Activated naive CD8-positive, alpha-beta T cell treated with anti-CD3 and anti-CD28 coated beads, Interleukin-2, amount 10 ng/mL, durations not matched to agents 7 days and 5 days (primary cell): ENCODE results near the gene AFG3L2. TPM values are rescaled to one million over a fixed set of nuclear protein-coding genes. Genes with fewer than 3 reads are reported as not detected.
"Not testable (repeated sequence)": the region's sequence is repeated elsewhere in the genome, so short reads cannot be mapped to it uniquely, and the experiment has no call there.

Experiments used
- ATAC-seq: fragments of 150-1000 bp; cut with Tn5 transposase; one replicate; pipeline ENCODE4 v1.10.0; 2021; ENCODE audit warnings: low read depth, moderate library complexity
- POLR2A ChIA-PET: fragments of 350-600 bp; sonication (Branson Sonifier 250); formaldehyde crosslinking; loops from one replicate; lab custom pipeline; 2021; ENCODE audit warnings: antibody characterized with exemption; lab: Charles Lee
- DNase-seq: peaks from one replicate; pipeline ENCODE4 v3.0.0; 2021
- H3K27ac Mint-ChIP-seq: one replicate; pipeline ENCODE4 v1.8.0; 2022; ENCODE audit warnings: mild to moderate bottlenecking, mixed read lengths
- H3K27me3 Mint-ChIP-seq: one replicate; pipeline ENCODE4 v1.8.0; 2022; ENCODE audit warnings: mild to moderate bottlenecking, moderate library complexity, mixed read lengths
- H3K36me3 Mint-ChIP-seq: one replicate; pipeline ENCODE4 v1.8.0; 2021; ENCODE audit warnings: mild to moderate bottlenecking, mixed read lengths
- H3K4me1 Mint-ChIP-seq: one replicate; pipeline ENCODE4 v1.8.0; 2021; ENCODE audit warnings: mixed read lengths
- H3K4me3 Mint-ChIP-seq: one replicate; pipeline ENCODE4 v1.8.0; 2022; ENCODE audit warnings: mild to moderate bottlenecking, moderate library complexity, mixed read lengths
- H3K9me3 Mint-ChIP-seq: one replicate; pipeline ENCODE4 v1.8.0; 2021; ENCODE audit warnings: mixed read lengths
- total RNA-seq, 2 experiments: library from RNA; stranded (reverse); gene quantifications; one replicate each; pipeline ENCODE4 v1.2.3, GENCODE V29; 2021

The AFG3L2 gene
- total RNA-seq, result 10 to 100 TPM; 38.3 to 40.3 TPM

GRCh38 chr18:12376754-12377555, at the start of gene AFG3L2:
AFG3L2 (minus strand) TSS chr18:12377227; CDS start chr18:12377082, 145 bp downstream.
- Mint-ChIP-seq H3K4me1 (peaks cover 33% of the 10 kb centered on the region), H3K4me3 (peak within 1 kb of the TSS; percentile 95), H3K9me3 (no peaks in the 10 kb centered on the region), H3K36me3 (peaks cover 13% of the 10 kb centered on the region), H3K27me3 (peaks cover 6% of the 10 kb centered on the region), H3K27ac (peak within 1 kb of the TSS; percentile 89)
- POLR2A ChIA-PET, result interaction anchor here (0.6 to 2.1 kb wide), 21 partner anchors 14 to 760 kb away, joined by 3 to 18 read pairs (median 4); partner anchors contain the start of genes CEP192, CEP76, PRELID3A and PSMG2
- ATAC-seq (peak; percentile 91), DNase-seq (peak; percentile 100)

GRCh38 chr18:12424252-12424651, 47.2 kb upstream of the AFG3L2 start:
- Mint-ChIP-seq H3K27ac (no peak overlapping the region), H3K36me3 (peaks cover 13% of the 10 kb centered on the region), H3K4me3 (no peak overlapping the region), H3K9me3 (no peaks in the 10 kb centered on the region), H3K4me1 (peaks cover 7% of the 10 kb centered on the region), H3K27me3 (no peaks in the 10 kb centered on the region)
- DNase-seq, result no peak
- POLR2A ChIA-PET, result no interaction called here
- no peak for ATAC-seq

GRCh38 chr18:12423820-12424219, 46.8 kb upstream of the AFG3L2 start:
- H3K4me1 Mint-ChIP-seq, result peaks cover 7% of the 10 kb centered on the region
- POLR2A ChIA-PET, result no interaction called here
- H3K27me3 Mint-ChIP-seq, result no peaks in the 10 kb centered on the region
- no peaks in the 10 kb centered on the region for H3K9me3 Mint-ChIP-seq
- DNase-seq (no peak), ATAC-seq (no peak)
- H3K4me3 Mint-ChIP-seq, result no peak overlapping the region
- H3K36me3 Mint-ChIP-seq, result peaks cover 13% of the 10 kb centered on the region
- no peak overlapping the region for H3K27ac Mint-ChIP-seq

- no peak overlapping the region for H3K27ac Mint-ChIP-seq
- H3K36me3 Mint-ChIP-seq, result peaks cover 12% of the 10 kb centered on the region
- H3K27me3 Mint-ChIP-seq, result no peaks in the 10 kb centered on the region
- H3K9me3 Mint-ChIP-seq, result no peaks in the 10 kb centered on the region
- H3K4me1 Mint-ChIP-seq, result peaks cover 10% of the 10 kb centered on the region
- no peak overlapping the region for H3K4me3 Mint-ChIP-seq
- POLR2A ChIA-PET, result no interaction called here
- DNase-seq, result no peak
- ATAC-seq, result no peak
These were observed 46.4 kb upstream of the AFG3L2 start for GRCh38 chr18:12423393-12423792.

- H3K27ac Mint-ChIP-seq, result no peak overlapping the region
- H3K4me1 Mint-ChIP-seq, result peaks cover 10% of the 10 kb centered on the region
- H3K27me3 Mint-ChIP-seq, result no peaks in the 10 kb centered on the region
- POLR2A ChIA-PET, result no interaction called here
- peaks cover 12% of the 10 kb centered on the region for H3K36me3 Mint-ChIP-seq
- ATAC-seq (no peak), DNase-seq (no peak)
- H3K4me3 Mint-ChIP-seq, result no peak overlapping the region
- H3K9me3 Mint-ChIP-seq, result no peaks in the 10 kb centered on the region
These were observed 45.9 kb upstream of the AFG3L2 start for GRCh38 chr18:12422936-12423335.

- POLR2A ChIA-PET, result no interaction called here
- Mint-ChIP-seq H3K27ac (no peak overlapping the region), H3K4me3 (no peak overlapping the region), H3K4me1 (peaks cover 9% of the 10 kb centered on the region), H3K9me3 (no peaks in the 10 kb centered on the region), H3K36me3 (peaks cover 6% of the 10 kb centered on the region), H3K27me3 (no peaks in the 10 kb centered on the region)
- DNase-seq (no peak), ATAC-seq (no peak)
These were observed 44.7 kb upstream of the AFG3L2 start for GRCh38 chr18:12421732-12422131.

GRCh38 chr18:12420821-12421421, 43.9 kb upstream of the AFG3L2 start:
- Mint-ChIP-seq H3K4me3 (peak overlapping the region; percentile 73), H3K4me1 (peaks cover 6% of the 10 kb centered on the region), H3K27me3 (no peaks in the 10 kb centered on the region), H3K9me3 (no peaks in the 10 kb centered on the region), H3K27ac (peak overlapping the region; percentile 51), H3K36me3 (peaks cover 3% of the 10 kb centered on the region)
- no peak for ATAC-seq
- DNase-seq, result no peak
- POLR2A ChIA-PET, result interaction anchor here (0.8 kb wide), 1 partner anchor 44 kb away, joined by 3 read pairs; the partner anchor contains the start of gene AFG3L2

GRCh38 chr18:12417687-12418086, 40.7 kb upstream of the AFG3L2 start:
- Mint-ChIP-seq H3K36me3 (peaks cover 1% of the 10 kb centered on the region), H3K4me1 (peaks cover 6% of the 10 kb centered on the region), H3K9me3 (no peaks in the 10 kb centered on the region), H3K27me3 (no peaks in the 10 kb centered on the region), H3K27ac (no peak overlapping the region), H3K4me3 (no peak overlapping the region)
- ATAC-seq (no peak), DNase-seq (no peak)
- POLR2A ChIA-PET, result no interaction called here

- no peak overlapping the region for H3K27ac Mint-ChIP-seq
- no peaks in the 10 kb centered on the region for H3K9me3 Mint-ChIP-seq
- H3K36me3 Mint-ChIP-seq, result peaks cover 1% of the 10 kb centered on the region
- ATAC-seq (no peak), DNase-seq (no peak)
- POLR2A ChIA-PET, result no interaction called here
- peaks cover 6% of the 10 kb centered on the region for H3K4me1 Mint-ChIP-seq
- H3K4me3 Mint-ChIP-seq, result no peak overlapping the region
- no peaks in the 10 kb centered on the region for H3K27me3 Mint-ChIP-seq
These were observed 39.2 kb upstream of the AFG3L2 start for GRCh38 chr18:12416098-12416729.

- Mint-ChIP-seq H3K4me1 (peaks cover 11% of the 10 kb centered on the region), H3K36me3 (peaks cover 1% of the 10 kb centered on the region), H3K27me3 (peaks cover 8% of the 10 kb centered on the region), H3K27ac (no peak overlapping the region), H3K4me3 (no peak overlapping the region), H3K9me3 (no peaks in the 10 kb centered on the region)
- no peak for DNase-seq
- POLR2A ChIA-PET, result no interaction called here
- no peak for ATAC-seq
These were observed 34.4 kb upstream of the AFG3L2 start for GRCh38 chr18:12411456-12411855.

GRCh38 chr18:12410747-12411146, 33.7 kb upstream of the AFG3L2 start:
- H3K36me3 Mint-ChIP-seq, H3K9me3 Mint-ChIP-seq, DNase-seq, H3K27ac Mint-ChIP-seq, POLR2A ChIA-PET, H3K4me3 Mint-ChIP-seq, ATAC-seq: not testable (repeated sequence)
- Mint-ChIP-seq H3K4me1 (peaks cover 16% of the 10 kb centered on the region), H3K27me3 (peaks cover 15% of the 10 kb centered on the region)

GRCh38 chr18:12410081-12410481, 33.1 kb upstream of the AFG3L2 start:
- DNase-seq (no peak), ATAC-seq (no peak)
- peaks cover 21% of the 10 kb centered on the region for H3K27me3 Mint-ChIP-seq
- H3K9me3 Mint-ChIP-seq, result no peaks in the 10 kb centered on the region
- POLR2A ChIA-PET, result interaction anchor here (1.9 kb wide), 1 partner anchor 33 kb away, joined by 8 read pairs; the partner anchor contains the start of gene AFG3L2
- H3K4me3 Mint-ChIP-seq, result no peak overlapping the region
- H3K4me1 Mint-ChIP-seq, result peaks cover 16% of the 10 kb centered on the region
- no peak overlapping the region for H3K27ac Mint-ChIP-seq
- peaks cover 1% of the 10 kb centered on the region for H3K36me3 Mint-ChIP-seq

GRCh38 chr18:12409469-12409868, 32.4 kb upstream of the AFG3L2 start:
- Mint-ChIP-seq H3K4me1 (peaks cover 16% of the 10 kb centered on the region), H3K27me3 (peaks cover 27% of the 10 kb centered on the region), H3K36me3 (peaks cover 1% of the 10 kb centered on the region), H3K9me3 (no peaks in the 10 kb centered on the region), H3K27ac (no peak overlapping the region), H3K4me3 (no peak overlapping the region)
- no peak for ATAC-seq
- POLR2A ChIA-PET, result interaction anchor here (1.9 kb wide), 1 partner anchor 33 kb away, joined by 8 read pairs; the partner anchor contains the start of gene AFG3L2
- no peak for DNase-seq
